Measurements from ENCODE around the gene PROM2.

DNA sequence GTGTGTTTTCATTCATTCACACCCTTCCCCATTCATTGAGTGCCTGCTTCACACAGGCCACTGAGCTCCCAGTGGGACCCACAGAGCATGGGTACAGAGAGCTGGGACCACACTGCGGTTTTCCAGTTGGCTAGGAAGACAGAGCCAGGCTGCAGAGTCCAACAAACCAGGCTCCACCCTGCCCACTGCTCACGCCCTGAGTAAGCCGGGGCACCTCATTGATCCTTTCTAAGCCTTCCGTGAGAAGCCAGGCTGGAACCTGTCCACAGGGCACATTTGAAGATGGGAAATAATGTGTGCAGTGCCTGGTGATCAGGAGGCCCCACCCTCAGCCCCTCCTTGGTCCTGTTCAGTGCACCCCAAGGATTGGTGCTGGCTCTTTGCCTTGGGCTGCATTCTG lies 36.4 kb downstream of the PROM2 start:
- TF ChIP-seq POLR2A (IDR thresholded peaks at IDR 0.05): no peak
- TF ChIP-seq, protein P1, sequence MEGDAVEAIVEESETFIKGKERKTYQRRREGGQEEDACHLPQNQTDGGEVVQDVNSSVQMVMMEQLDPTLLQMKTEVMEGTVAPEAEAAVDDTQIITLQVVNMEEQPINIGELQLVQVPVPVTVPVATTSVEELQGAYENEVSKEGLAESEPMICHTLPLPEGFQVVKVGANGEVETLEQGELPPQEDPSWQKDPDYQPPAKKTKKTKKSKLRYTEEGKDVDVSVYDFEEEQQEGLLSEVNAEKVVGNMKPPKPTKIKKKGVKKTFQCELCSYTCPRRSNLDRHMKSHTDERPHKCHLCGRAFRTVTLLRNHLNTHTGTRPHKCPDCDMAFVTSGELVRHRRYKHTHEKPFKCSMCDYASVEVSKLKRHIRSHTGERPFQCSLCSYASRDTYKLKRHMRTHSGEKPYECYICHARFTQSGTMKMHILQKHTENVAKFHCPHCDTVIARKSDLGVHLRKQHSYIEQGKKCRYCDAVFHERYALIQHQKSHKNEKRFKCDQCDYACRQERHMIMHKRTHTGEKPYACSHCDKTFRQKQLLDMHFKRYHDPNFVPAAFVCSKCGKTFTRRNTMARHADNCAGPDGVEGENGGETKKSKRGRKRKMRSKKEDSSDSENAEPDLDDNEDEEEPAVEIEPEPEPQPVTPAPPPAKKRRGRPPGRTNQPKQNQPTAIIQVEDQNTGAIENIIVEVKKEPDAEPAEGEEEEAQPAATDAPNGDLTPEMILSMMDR (IDR thresholded peaks at IDR 0.05): no peak
